ENCODE data around the gene RFX4. TPM values are rescaled to one million over a fixed set of nuclear protein-coding genes. Genes with fewer than 3 reads are reported as not detected.
"Not testable (repeated sequence)": the region's sequence is repeated elsewhere in the genome, so short reads cannot be mapped to it uniquely, and the experiment has no call there.

The RFX4 gene
- total RNA-seq, 1 experiment from 2014 or later, result not detected

DNA sequence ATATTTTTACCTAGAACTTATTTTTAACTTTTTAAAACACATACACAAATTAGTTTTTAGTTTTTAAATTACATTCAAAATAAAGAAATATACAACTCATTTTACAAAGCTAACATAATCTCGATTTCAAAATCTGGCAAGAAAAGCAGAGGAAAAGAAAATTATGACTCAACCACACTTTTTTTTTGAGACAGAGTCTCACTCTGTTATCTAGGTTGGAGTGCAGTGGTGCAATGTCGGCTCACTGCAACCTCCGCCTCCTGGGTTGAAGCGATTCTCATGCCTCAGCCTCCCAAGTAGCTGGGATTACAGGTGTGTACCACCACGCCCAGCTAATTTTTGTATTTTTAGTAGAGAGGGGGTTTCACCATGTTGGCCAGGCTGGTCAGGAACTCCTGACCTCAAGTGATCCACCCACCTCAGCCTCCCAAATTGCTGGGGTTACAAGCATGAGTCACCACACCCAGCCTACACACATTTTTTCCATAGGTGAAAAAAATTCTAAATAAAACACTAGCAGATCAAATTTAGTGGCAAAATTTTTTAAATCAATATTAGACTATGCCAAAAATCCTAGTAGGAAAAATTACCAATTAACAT is 143.9 kb downstream of the RFX4 start:
- DNase-seq (ENCODE audit: low read depth), result not testable (repeated sequence)

DNA sequence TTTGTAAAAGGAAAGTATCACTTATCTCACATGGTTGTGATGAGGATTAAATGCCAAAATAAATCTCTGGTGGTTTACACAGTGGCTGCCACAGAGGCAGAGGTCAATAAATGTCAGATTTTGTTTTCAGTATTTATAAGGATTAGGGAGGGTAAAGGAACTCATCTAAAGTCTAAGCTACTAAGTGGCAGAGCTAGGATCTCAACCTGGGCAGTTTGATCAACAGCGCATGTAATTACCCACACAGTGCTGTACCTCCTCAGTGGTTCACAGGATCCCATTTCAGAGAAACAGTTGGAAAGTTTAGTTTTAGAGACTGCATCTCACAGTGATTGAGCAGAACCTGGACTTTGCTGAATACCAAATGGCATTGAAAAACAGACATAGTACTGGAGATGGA is 146.8 kb downstream of the RFX4 start:
- DNase-seq (ENCODE audit: low read depth), result no peak

DNA sequence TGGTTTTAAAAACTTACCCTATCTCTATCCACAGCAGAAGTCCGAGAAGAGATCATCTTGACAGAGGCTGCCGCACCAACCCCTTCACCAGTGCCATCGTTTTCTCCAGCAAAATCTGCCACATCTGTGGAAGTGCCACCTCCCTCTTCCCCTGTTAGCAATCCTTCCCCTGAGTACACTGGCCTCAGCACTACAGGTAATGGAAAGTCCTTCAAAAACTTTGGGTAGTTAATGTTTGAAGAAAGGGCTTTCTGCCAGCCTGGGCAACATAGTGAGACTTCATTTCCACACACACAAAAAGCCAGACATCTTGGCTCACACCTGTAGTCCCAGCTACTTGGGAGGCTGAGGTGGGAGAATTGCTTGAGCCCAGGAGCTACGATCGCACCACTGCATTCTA is 150.1 kb downstream of the RFX4 start:
- no peak for DNase-seq (ENCODE audit: low read depth)

DNA sequence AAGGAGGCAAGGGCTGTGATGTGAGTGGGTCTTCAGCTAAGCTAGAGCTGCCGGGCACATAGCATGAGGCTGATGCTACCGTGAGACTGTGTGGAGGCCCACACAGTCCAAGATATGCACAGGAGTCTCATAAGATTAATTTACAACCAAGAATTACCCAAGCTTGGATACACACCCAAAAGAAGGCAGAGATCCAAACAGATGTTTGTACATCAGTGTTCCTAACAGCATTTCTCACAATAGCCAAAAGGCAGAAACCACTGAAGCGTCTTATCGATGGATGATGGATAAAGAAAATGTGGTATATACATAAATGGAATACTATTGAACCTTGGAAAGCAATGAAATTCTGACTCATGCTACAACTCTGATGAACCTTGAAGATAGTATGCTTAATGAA is 150.9 kb downstream of the RFX4 start:
- DNase-seq (ENCODE audit: low read depth), result no peak

DNA sequence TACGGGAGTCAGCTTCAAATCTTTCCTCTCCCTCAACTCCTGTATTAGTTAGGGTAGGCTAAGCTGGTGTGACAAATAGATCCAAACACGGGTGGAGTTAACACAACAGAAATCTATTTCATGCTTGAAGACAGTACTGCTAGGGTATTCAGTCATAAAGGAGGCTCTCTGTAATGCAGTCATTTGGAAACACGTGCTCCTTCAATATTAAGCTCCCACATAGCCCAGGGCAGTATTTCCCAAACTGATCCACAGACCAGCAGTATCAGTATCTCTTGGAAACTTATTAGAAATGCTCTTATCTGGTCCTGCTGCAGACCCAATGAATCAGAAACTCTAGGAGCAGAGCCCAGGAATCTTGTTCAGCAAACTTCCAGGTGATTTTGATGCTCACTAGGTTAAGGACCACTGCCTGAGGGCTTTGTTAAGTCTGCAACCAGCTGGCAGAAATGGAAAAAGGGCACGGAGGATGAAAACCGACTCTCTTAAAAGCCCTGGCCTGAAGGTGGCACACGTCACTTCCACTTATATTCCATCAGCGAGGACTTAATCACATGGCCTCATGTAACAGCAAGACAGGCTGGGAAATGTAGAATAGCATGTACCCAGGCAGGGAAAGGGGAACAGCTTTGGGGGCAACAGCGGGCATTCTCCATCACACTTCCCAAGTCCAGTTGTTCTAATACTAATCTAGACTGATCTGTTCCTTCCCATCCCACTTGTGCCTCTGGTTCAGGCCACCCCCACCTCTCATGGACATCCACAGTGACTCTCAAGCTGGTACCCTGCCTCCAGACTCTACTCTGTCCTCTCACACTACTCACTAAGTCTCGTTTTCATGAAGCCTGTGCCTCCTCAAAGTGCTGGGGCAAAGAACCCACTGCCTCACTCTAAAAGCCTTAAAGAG is 153.5 kb downstream of the RFX4 start:
- DNase-seq (ENCODE audit: low read depth), result peak; percentile 37

DNA sequence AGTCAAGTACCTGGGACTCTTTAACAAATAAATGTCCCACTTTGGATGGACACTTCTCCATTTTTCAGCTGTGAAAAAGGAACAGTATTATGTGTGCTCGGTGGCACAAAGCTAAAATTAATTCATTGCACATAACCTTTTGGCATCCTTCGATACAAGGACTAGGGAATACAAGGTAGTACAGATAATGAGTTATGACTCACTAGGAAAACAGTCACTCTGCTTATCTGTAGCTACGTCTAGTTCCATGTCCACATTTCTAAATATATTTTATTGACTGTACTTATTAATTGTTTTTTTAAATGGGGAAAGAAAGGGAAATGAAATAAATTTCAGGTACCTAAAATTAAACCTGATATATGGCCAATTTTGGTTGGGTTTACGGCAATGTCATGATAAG is 156.5 kb downstream of the RFX4 start:
- DNase-seq (ENCODE audit: low read depth), result no peak

DNA sequence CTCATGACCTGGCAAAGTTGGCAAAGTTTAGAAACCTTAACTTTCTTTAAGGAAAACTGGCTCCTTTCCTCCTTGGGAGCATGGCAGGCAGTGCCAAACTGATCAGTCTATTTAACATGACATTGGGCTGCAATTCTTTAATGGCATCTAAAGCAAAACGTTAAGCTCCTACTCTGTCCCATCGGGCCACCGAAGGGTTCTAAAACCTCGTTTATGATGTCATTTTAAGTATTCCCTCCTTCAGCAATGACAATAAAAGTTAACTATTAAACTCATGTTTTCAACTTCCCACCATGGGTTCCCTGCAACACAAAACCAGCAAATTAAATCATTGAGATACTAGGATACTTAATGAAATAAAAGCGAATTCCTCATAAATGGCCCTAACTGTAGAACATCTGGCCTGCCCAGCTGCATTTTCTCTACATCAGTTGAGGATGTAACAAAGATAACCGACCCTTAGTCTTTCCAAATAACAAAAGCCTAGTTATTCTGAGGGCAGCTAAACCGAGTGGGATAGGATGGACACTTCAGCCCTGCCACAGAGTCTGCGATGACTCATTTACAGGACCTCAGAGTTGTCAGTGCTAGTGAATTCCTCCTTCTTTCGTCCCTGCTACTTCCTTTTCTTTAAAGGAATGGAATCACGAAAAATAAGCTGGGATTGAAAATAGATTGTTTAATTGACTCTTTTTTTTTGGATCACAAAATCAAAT is 157.2 kb downstream of the RFX4 start:
- peak; percentile 51 for DNase-seq (ENCODE audit: low read depth)

DNA sequence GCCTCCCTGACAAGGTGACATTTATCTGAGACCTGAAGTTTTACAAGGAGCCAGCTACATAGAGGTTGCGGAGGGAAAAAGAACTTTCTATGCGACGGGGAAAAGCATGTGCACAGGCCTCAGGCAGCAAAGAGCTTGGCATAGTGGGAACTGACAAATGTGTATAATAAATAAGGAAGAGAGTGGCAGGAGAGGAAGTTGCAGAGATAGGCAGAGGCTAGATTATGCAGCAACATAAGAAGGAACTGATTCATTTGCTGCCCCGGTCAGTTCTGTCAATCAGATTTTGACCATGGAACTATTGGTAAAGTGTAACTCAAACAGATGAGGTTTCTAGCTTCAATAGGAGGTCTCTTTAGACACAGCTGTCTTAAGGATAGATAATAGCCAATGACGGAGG is 158.0 kb downstream of the RFX4 start:
- no peak for DNase-seq (ENCODE audit: low read depth)

DNA sequence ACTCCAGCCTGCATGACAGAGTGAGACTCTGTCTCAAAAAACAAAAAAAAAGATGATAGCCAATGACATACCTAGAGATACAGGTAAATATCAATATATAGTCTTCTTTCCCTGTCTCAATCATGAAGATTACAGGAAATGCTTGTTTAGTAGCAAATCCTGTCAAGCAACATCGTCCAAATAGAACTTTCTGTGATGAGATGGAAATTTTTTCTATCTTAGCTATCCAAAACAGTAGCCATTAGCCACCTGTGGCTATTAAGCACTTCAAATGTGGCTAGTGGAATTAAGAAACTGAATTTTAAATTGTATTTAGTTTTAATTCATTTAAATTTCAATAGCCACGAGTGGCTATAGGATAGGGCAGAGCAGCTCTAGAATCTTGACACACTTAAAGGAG is 158.4 kb downstream of the RFX4 start:
- DNase-seq (ENCODE audit: low read depth), result no peak

DNA sequence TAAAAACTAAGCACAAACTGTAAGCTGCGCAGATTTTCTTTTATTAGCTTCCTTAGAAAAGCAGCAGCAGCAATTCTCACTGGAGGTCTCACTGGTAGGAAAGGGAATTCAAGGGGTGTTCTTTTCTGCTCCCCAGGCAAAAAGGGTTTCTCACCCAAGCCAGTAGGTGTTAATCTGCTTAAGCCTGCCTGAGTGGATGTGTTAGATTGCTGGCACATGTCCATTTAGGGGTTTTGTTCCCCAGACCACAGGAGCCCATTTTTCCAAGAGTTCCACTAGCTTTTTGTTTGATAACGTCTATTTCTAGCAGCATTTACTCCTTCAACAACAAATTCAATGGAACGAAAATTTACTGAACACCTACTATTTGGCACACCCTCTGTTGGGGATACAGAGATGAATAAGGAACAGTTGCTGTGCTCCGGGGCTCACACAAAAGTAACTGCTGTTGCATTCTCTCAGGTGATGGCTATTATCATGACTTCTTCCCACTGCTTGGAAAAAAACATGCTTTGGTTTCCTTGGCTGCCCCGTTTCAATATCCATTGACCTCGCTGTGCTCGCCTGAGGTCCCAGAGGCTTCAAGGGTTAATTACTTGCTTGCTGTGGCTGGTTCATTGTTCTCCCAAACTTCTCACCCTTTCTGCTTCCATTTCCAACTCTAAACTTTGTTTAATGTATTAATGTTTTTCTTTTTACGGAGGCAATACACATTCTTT is 160.6 kb downstream of the RFX4 start:
- DNase-seq (ENCODE audit: low read depth), result no peak

DNA sequence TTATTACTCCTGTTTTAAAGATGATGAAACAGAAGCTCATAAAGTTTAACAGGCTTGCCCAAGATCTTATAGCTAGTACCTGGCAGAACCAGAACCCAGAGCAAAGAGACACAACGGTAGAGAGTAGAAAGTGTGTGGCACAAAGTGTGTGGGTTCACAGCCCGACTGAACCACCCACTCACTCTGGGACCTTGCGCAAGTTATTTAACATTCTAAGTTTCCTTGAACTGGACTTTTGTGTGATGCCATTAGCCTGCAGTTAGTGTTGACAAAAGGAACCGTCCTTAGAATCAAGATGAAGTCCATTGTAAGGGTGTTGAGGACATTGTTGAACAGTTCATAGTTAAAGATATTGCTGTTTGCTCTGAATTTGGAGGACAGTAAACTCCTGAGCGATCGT is 161.8 kb downstream of the RFX4 start:
- no peak for DNase-seq (ENCODE audit: low read depth)

DNA sequence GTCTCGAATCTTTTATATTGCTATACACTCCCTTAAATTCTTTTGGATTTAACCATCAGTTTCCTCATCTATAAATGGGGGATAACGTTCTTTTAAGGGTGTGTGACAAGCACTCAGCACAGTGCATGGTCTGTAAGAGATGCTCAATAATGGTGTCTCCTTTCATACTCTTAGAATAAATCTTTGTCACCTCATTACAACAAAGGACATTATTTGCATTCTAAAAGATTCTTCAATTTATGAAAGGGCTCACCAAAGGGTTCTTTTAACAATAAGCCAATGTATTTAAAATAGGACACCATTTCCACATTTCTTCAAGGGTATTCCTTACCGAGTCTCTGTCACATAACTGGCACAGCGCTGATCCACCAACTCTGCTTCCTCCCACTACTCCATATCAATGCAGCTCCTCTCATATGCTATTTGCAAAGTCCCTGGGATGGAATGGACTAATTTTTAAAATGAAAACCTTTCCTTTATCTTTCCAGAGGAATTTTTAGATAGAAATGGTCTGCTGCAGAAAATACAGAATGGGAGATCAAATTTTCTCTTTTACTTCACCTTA is 162.5 kb downstream of the RFX4 start:
- no peak for DNase-seq (ENCODE audit: low read depth)

DNA sequence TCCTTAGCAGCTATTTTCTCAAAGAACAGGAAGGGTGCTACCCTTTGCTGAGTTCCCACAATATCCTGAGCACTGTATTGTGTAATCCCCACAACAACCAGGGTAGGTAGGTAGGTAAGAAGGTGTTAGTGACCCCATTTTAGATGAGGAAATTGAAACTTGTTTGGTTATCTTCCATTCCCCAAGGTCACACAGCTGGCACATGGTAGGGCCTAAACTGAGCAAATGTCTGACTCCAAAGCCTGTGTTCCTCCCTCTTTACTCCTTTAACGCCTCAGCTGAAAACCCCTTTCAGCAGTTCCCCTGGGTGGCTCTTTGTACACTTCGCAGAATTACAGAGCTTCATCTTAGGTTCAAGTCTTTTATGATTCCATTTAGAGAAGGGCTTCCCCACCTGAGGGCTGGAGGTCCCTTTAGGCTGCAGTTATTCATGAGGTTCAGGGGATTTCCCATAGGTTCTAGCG is 165.2 kb downstream of the RFX4 start:
- DNase-seq (ENCODE audit: low read depth), result no peak

DNA sequence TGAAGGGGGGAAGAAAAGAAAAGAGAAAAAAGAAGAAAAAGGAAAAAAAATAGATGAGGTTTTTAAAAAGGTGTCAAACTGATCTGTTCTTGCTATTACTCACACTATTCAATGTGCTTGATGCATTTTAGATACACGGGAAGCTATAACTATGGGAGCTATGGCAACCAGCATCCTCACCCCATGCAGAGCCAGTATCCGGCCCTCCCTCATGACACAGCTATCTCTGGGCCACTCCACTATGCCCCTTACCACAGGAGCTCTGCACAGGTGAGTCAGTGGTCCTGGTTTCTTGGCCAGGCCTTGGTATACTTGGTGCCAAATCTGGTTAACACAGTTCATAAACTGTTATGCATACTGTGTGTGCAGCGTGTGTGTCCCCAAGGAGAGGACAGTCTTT is 167.7 kb downstream of the RFX4 start:
- no peak for DNase-seq (ENCODE audit: low read depth)

DNA sequence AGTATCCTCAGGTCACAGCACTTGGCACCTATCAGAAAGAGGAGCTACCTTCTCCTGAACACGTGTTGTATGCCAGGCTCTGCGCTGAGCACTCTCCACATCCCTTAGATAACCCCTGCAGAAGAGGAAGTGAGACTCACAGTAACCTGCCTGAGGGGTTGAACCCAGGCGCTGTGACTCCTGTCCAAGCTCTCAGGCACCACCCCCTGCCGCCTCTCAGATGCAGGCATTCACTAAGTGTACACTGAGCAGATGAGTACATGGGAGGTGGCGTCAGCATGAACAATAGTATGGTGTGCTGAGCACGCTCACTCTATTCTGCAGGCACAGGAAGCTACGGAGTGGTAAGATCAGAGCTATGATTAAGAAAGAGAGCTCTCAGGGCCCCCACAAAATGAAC is 170.7 kb downstream of the RFX4 start:
- DNase-seq (ENCODE audit: low read depth), result no peak

DNA sequence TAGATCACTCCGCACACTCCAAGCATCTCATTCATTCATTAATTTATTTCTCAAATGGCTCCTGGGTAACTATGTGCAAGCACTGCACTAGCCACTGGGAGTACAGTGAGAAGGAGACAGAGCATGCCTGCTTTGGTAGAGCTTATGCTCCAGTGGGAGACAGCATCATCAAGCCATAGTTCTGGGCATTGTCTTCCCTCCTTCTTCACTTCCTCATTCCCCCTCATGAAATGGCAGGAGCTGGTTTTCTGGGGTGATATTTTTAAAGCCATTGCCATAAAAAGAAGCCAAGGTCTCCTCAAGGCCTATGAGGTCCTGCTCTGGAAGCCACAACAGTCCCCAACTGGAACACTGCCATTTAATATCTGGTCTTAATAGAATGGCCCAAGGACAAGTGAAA is 171.5 kb downstream of the RFX4 start:
- DNase-seq (ENCODE audit: low read depth), result no peak

DNA sequence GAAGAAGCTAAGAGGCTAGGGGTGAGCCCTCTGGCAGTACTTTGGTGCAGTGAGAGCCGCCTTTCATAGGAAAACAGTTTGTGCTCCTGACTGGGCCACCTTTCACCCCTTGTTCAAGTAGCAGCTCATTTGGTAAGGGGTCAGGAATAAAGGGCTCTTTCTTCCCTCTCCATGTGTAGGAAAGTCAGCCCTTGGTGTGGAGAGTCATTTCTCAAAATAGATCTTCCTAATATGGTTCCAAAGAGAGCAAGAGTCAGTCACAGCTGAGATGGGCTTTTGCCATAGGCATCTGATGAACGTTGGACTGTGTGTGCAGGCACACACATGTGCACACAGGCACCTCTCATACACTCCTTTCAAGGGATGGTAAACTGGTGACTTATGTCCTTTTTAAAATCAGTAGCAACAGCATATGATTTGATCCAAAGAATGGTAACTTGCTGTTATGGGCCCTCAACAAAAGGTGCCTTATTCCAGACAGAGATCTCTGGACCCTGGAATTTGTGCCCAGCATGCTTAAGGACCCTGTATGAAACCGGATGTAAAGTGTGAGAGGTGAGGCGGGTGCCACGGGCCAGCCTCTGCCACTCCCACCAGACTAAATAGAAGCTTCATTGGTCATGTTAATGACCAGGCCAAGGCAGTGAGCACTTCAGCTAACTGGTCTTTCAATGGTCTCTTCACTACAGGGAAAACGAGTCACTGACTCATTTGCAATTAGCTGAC is 175.0 kb downstream of the RFX4 start:
- DNase-seq (ENCODE audit: low read depth), result no peak

DNA sequence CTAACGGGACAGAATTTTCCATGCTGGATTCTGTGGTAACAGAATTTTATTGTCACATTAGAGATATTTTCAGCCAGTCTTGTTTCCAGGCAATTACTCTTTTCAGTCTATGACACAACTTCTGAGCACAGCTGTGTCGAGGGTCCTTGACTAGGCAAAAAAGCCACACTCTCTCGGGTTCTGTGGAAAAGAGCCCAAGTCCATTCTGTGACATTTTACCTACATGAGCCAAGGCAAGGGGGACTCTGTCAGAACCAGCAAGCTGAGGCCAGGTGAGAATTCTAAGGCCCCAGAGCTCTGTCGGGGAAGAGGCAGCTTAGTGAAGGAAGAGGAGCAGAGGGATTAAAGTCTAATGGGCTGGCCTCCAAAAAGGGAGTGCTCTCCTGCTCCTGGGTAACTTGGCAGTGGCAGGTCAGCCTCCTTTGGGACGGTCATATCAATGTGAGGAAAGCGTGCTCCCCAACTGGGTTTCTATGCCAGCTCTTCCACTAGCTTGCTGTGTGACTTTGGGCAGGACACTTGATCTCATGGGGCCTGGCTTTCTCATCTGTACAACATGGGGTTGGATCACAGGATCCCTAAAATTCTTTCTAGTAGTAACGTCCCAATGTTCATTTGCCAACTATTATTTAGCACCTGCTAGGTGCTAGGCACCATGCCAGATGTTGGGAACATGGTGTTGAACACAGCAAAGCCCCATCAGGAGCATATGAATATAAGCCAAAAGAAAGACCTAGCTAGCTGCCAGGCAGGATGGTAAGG is 175.7 kb downstream of the RFX4 start:
- no peak for DNase-seq (ENCODE audit: low read depth)

DNA sequence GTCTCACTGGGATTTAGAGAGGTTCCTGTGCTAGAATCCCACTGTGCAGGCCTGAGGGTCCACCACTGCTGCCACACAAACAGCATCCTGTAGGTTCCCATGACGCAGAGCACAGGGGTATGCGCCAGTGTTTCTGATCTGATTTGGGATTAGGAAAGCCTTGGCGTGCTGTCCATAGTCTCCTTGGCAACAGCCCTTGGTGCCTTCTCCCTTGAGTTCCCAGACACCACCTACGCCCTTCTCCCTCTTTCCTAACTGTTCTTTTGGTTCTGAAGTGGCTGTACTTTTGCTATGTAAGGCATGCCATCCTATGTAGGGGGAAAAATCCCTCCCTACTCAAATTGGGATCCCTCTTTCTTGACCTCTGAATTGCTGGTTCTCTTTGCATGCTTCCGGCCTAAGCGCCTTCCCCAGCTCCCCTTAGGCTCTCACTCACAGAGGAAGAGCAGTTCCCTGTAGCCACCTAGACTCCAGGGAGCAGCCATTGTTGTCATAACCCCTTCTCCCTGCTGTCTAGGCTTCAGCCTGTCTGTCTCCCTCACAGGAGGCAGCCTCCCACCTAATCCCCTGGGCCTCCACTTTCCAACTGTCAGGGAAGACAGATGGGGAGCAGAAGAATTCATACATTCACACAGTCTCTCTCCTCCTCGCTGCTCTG is 176.9 kb downstream of the RFX4 start:
- no peak for DNase-seq (ENCODE audit: low read depth)

DNA sequence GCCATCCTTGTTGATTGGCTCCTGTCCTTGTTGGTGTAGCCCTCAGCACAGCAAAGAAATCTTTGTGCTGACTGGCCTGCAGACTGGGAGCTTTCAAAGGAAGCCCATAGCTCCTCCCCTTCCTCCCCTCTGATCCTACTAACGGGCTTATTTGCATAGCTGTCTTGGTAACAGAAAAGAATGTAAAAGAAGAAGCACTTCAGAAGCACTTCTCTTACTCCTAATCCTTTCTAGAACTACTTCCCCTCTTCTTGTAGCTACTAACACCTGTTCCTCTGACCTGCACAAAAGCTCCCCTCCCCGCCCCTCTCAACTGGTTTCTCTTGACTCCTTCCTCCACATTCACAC is 177.4 kb downstream of the RFX4 start:
- DNase-seq (ENCODE audit: low read depth), result no peak
